Prostate gland (tissue), 2 donors: ENCODE data around the gene CTPS2. TPM values are rescaled to one million over a fixed set of nuclear protein-coding genes. Genes with fewer than 3 reads are reported as not detected.

Source experiments
- DNase-seq: peaks from one replicate; pipeline ENCODE4 v3.0.0-alpha.2; 2019; ENCODE audit warnings: low spot score
- H3K27ac ChIP-seq, 2 donors: fragments of 200-600 bp; sonication (generic); 2 replicates each; pipeline ENCODE4 v1.5.1; 2017 to 2019
- H3K27me3 ChIP-seq: fragments of 200-600 bp; sonication (generic); replicated peaks from 2 replicates; pipeline ENCODE4 v1.5.1; 2019; ENCODE audit not compliant: insufficient read depth
- H3K36me3 ChIP-seq, 2 donors: fragments of 200-600 bp; sonication (generic); 1 replicate in 1 of 2; 2 replicates in 1 of 2; pipeline versions ENCODE4 v1.5.1 to v1.8.1; 2017 to 2019
- H3K4me1 ChIP-seq: fragments of 200-600 bp; sonication (generic); replicated peaks from 2 replicates; pipeline ENCODE4 v1.5.1; 2019
- H3K4me3 ChIP-seq, 2 donors: fragments of 200-600 bp; sonication (generic); 2 replicates each; pipeline ENCODE4 v1.5.1; 2017 to 2019
- H3K9me3 ChIP-seq: fragments of 200-600 bp; sonication (generic); 2 replicates; pipeline ENCODE4 v1.5.1; 2017
- CTCF ChIP-seq, 4 experiments: fragments of 200-600 bp in 2 of 4; fragments of 450-650 bp in 2 of 4; sonication (generic) in 2 of 4; IDR thresholded peaks; 1 replicate in 3 of 4; 2 replicates in 1 of 4; pipeline ENCODE4 v1.5.1; 2016 to 2019; ENCODE audit warnings: antibody characterized with exemption in 4 of 4, mild to moderate bottlenecking in 2 of 4, moderate library complexity in 2 of 4
- POLR2A ChIP-seq: fragments of 450-650 bp; IDR thresholded peaks from one replicate; pipeline ENCODE4 v1.6.1; 2016; ENCODE audit warnings: antibody characterized with exemption, mild to moderate bottlenecking
- POLR2AphosphoS5 ChIP-seq: sonication (generic); formaldehyde crosslinking; IDR thresholded peaks from one replicate; pipeline ENCODE4 v1.6.1; 2017; ENCODE audit warnings: antibody characterized with exemption
- WGBS: methylation state at CpG from one replicate; pipeline ENCODE4 v1.1.5; 2018; 5-methylcytosine and 5-hydroxymethylcytosine counted together
- intact Hi-C: fragments of 100-400 bp; cut with DNase I; formaldehyde crosslinking; loops from one replicate; pipeline ENCODE4 v1.14.2; 2022
- microRNA counts, 2 donors: library from miRNA; unstranded; fragments of <30 nt; microRNA quantifications; one replicate each; lab custom pipeline; 2016 to 2017
- microRNA-seq: library from miRNA; unstranded; fragments of <30 nt; microRNA quantifications from one replicate; pipeline ENCODE4, GENCODE V29; 2016
- small RNA-seq, 2 donors: library from RNA; depleted of rRNA; stranded (forward); fragments of <200 nt; gene quantifications; one replicate each; pipeline ENCODE3, GENCODE V24; 2016
- total RNA-seq, 2 donors: library from RNA; depleted of rRNA; stranded (reverse); fragments of >200 nt; gene quantifications; one replicate each; pipeline ENCODE4 v1.1.0, GENCODE V29; 2016

The CTPS2 gene
- total RNA-seq, 2 donors from 2014 or later: 14.3 to 20.4 TPM

DNA sequence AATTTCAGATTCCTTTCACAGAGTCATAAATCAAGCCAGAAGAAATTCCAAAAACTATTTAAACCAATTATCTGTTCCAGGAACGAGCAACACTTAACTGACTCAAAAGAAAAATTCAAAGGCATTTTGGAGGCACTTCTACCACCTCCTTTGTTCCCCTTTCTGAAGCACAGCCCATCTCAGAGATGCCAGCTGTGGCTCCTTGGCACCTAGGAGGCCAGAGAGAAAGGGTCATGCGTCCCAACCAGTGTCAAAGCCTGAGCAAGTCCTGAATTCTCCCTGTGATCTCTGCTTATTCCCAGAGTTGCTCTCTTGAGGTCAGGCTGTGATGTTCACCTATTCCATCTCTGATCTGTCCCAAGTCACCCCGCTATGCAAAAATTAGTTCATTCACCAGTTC lies 167.5 kb downstream of the CTPS2 start:
- DNase-seq: no peak
- Histone ChIP-seq H3K9me3 (no peaks in the 10 kb centered on the region), H3K4me3 (no peak overlapping the region), H3K27ac (no peak overlapping the region), H3K36me3 (no peaks in the 10 kb centered on the region), H3K27me3 (no peaks in the 10 kb centered on the region), H3K4me1 (no peaks in the 10 kb centered on the region)
- intact Hi-C loops: no loop called here
- TF ChIP-seq POLR2AphosphoS5 (no peak), CTCF (IDR thresholded peaks at IDR 0.05) (no peak), POLR2A (no peak)
- WGBS: 77% methylated on average over 3 of the region's 3 CpGs

MicroRNAs within 50 kb of the gene (microRNA counts, 767-probe panel; counts per million panel counts)
- 2,949 to 3,162 counts per million in 2 donors for microRNA hsa-miR-548am-3p (lab: Ali Mortazavi, UCI)

Small RNA genes within 50 kb of the gene (microRNA-seq; reads per million reads assigned to microRNA genes)
- gene MIR548AM: not detected

Small RNA genes within 50 kb of the gene (small RNA-seq; reads per million reads assigned to genes)
- 0 reads per million in 2 donors for gene MIR548AM

Other genes with a start within 250 kb of the CTPS2 start
- not detected for gene S100G, start 62.5 kb downstream of the CTPS2 start, total RNA-seq
- 10 to 100 TPM; 23.9 to 39.4 TPM for gene SYAP1, start 6.9 kb upstream of the CTPS2 start, total RNA-seq
- 10 to 100 TPM in 1 of 2 donors, 1 to 10 TPM in 1; 8.6 to 12.8 TPM for gene TXLNG, start 73.8 kb upstream of the CTPS2 start, total RNA-seq
- gene RBBP7, start 157.7 kb upstream of the CTPS2 start, total RNA-seq: 100 to 1,000 TPM in 1 of 2 donors, 10 to 100 TPM in 1; 88.0 to 256 TPM
- 10 to 100 TPM; 30.7 to 46.5 TPM for gene REPS2, start 234.0 kb upstream of the CTPS2 start, total RNA-seq